Subcutaneous abdominal adipose tissue (tissue), 5 donors: Measurements from ENCODE around the gene CEP152.
"Not testable (repeated sequence)": the region's sequence is repeated elsewhere in the genome, so short reads cannot be mapped to it uniquely, and the experiment has no call there.

Source experiments
- H3K27ac ChIP-seq: one replicate; pipeline ENCODE4 v1.7.0; 2013; ENCODE audit warnings: low read depth, mild to moderate bottlenecking, inconsistent platforms, low read length, moderate library complexity
- H3K27me3 ChIP-seq, 5 donors: one replicate each; pipeline ENCODE4 v1.7.0; 2013; ENCODE audit warnings: low read length in 5 of 5, inconsistent platforms in 1 of 5; ENCODE audit not compliant: control insufficient read depth in 5 of 5, insufficient read depth in 4 of 5
- H3K36me3 ChIP-seq, 5 donors: one replicate each; pipeline ENCODE4 v1.7.0; 2013; ENCODE audit warnings: low read length in 5 of 5; ENCODE audit not compliant: control insufficient read depth in 5 of 5, insufficient read depth in 5 of 5
- H3K4me1 ChIP-seq, 5 donors: one replicate each; pipeline ENCODE4 v1.7.0; 2013; ENCODE audit warnings: low read length in 5 of 5, mild to moderate bottlenecking in 3 of 5, moderate library complexity in 1 of 5; ENCODE audit not compliant: control insufficient read depth in 5 of 5, insufficient read depth in 5 of 5
- H3K4me3 ChIP-seq, 5 donors: one replicate each; pipeline ENCODE4 v1.7.0; 2013; ENCODE audit warnings: low read length in 5 of 5, low read depth in 1 of 5
- H3K9ac ChIP-seq, 5 donors: one replicate each; pipeline ENCODE4 v1.7.0; 2013; ENCODE audit warnings: low read length in 5 of 5, mild to moderate bottlenecking in 4 of 5, moderate library complexity in 3 of 5
- H3K9me3 ChIP-seq, 5 donors: one replicate each; pipeline ENCODE4 v1.7.0; 2013; ENCODE audit warnings: low read length in 5 of 5; ENCODE audit not compliant: control insufficient read depth in 5 of 5
- donor health status: healthy.
- donor health status: healthy.
- donor health status: healthy.
- donor health status: healthy.
- donor health status: healthy.

The CEP152 gene

GRCh38 chr15:48796930-48797329 lies 13.9 kb downstream of the CEP152 start:
- Histone ChIP-seq H3K4me1 (peaks cover 0 to 14% (median 4%) of the 10 kb centered on the region in 5 donors), H3K27me3 (no peaks in the 10 kb centered on the region), H3K9ac (peak overlapping the region in 1 of 5 donors; percentile 30), H3K9me3 (no peaks in the 10 kb centered on the region), H3K4me3 (peak overlapping the region in 3 of 5 donors; percentile 37 to 54 (median 42)), H3K27ac (peak overlapping the region; percentile 52), H3K36me3 (no peaks in the 10 kb centered on the region)

- H3K4me3 ChIP-seq: peak overlapping the region in 1 of 5 donors; percentile 54
- peak overlapping the region in 1 of 5 donors; percentile 30 for H3K9ac ChIP-seq
- no peaks in the 10 kb centered on the region for H3K9me3 ChIP-seq
- peak overlapping the region; percentile 51 for H3K27ac ChIP-seq
- peaks cover 0 to 14% (median 4%) of the 10 kb centered on the region in 5 donors for H3K4me1 ChIP-seq
- no peaks in the 10 kb centered on the region for H3K27me3 ChIP-seq
- H3K36me3 ChIP-seq: no peaks in the 10 kb centered on the region
These were observed 14.3 kb downstream of the CEP152 start for GRCh38 chr15:48796521-48796920.

GRCh38 chr15:48795901-48796300 lies 15.0 kb downstream of the CEP152 start:
- no peak overlapping the region for H3K4me3 ChIP-seq
- H3K36me3 ChIP-seq: no peaks in the 10 kb centered on the region
- no peak overlapping the region for H3K9ac ChIP-seq
- no peak overlapping the region for H3K27ac ChIP-seq
- H3K27me3 ChIP-seq: no peaks in the 10 kb centered on the region
- peaks cover 0 to 8% (median 3%) of the 10 kb centered on the region in 5 donors for H3K4me1 ChIP-seq
- H3K9me3 ChIP-seq: no peaks in the 10 kb centered on the region

- H3K27ac ChIP-seq: peak overlapping the region; percentile 2
- H3K9me3 ChIP-seq: no peaks in the 10 kb centered on the region
- H3K36me3 ChIP-seq: peaks cover 0 to under 1% (median 0%) of the 10 kb centered on the region in 5 donors
- peaks cover 0 to 6% (median 0%) of the 10 kb centered on the region in 5 donors for H3K4me1 ChIP-seq
- H3K4me3 ChIP-seq: peak overlapping the region in 3 of 5 donors; percentile 22 to 50 (median 25)
- H3K27me3 ChIP-seq: no peaks in the 10 kb centered on the region
- peak overlapping the region in 1 of 5 donors; percentile 41 for H3K9ac ChIP-seq
These were observed 16.2 kb downstream of the CEP152 start for GRCh38 chr15:48794697-48795134.

- Histone ChIP-seq H3K36me3 (peaks cover 0 to 6% (median 4%) of the 10 kb centered on the region in 5 donors), H3K9ac (no peak overlapping the region)
These were observed 18.5 kb downstream of the CEP152 start for GRCh38 chr15:48792408-48792807.

GRCh38 chr15:48790466-48791115 lies 20.3 kb downstream of the CEP152 start:
- H3K9ac ChIP-seq, H3K27ac ChIP-seq, H3K4me1 ChIP-seq, H3K27me3 ChIP-seq, H3K36me3 ChIP-seq, H3K9me3 ChIP-seq: not testable (repeated sequence)
- peak overlapping the region in 4 of 5 donors; percentile 12 to 44 (median 32) for H3K4me3 ChIP-seq

More at GRCh38 chr15:48792408-48792807, 18.5 kb downstream of the CEP152 start:
- H3K27ac ChIP-seq: no peak overlapping the region
- H3K4me1 ChIP-seq: peaks cover 0 to 6% (median 0%) of the 10 kb centered on the region in 5 donors
- H3K4me3 ChIP-seq: no peak overlapping the region
- no peaks in the 10 kb centered on the region for H3K27me3 ChIP-seq
- no peaks in the 10 kb centered on the region for H3K9me3 ChIP-seq

- Histone ChIP-seq H3K27ac (no peak overlapping the region), H3K27me3 (no peaks in the 10 kb centered on the region), H3K9me3 (no peaks in the 10 kb centered on the region), H3K36me3 (peaks cover 4 to 22% (median 12%) of the 10 kb centered on the region in 5 donors), H3K4me3 (no peak overlapping the region), H3K9ac (no peak overlapping the region), H3K4me1 (peaks cover 0 to 11% (median 5%) of the 10 kb centered on the region in 5 donors)
These were observed 25.2 kb downstream of the CEP152 start for GRCh38 chr15:48785712-48786111.

- Histone ChIP-seq H3K4me3 (no peak overlapping the region), H3K27me3 (no peaks in the 10 kb centered on the region), H3K27ac (no peak overlapping the region), H3K36me3 (peaks cover 4 to 28% (median 12%) of the 10 kb centered on the region in 5 donors), H3K9ac (peak overlapping the region in 1 of 5 donors; percentile 16), H3K4me1 (peaks cover 0 to 11% (median 5%) of the 10 kb centered on the region in 5 donors), H3K9me3 (no peaks in the 10 kb centered on the region)
These were observed 25.7 kb downstream of the CEP152 start for GRCh38 chr15:48785195-48785594.

GRCh38 chr15:48784756-48785155 lies 26.1 kb downstream of the CEP152 start:
- Histone ChIP-seq H3K4me3 (no peak overlapping the region), H3K9ac (peak overlapping the region in 1 of 5 donors; percentile 16), H3K27ac (no peak overlapping the region), H3K4me1 (peaks cover 0 to 11% (median 5%) of the 10 kb centered on the region in 5 donors), H3K36me3 (peaks cover 4 to 28% (median 12%) of the 10 kb centered on the region in 5 donors), H3K27me3 (no peaks in the 10 kb centered on the region), H3K9me3 (no peaks in the 10 kb centered on the region)

GRCh38 chr15:48782911-48783310 lies 28.0 kb downstream of the CEP152 start:
- Histone ChIP-seq H3K4me3 (no peak overlapping the region), H3K4me1 (peaks cover 0 to 11% (median 5%) of the 10 kb centered on the region in 5 donors), H3K27ac (no peak overlapping the region), H3K9ac (no peak overlapping the region), H3K9me3 (no peaks in the 10 kb centered on the region), H3K27me3 (no peaks in the 10 kb centered on the region), H3K36me3 (peaks cover 0 to 22% (median 8%) of the 10 kb centered on the region in 5 donors)
